Muscle of back (tissue), 11 donors: ENCODE results near the gene LPCAT1. TPM values are rescaled to one million over a fixed set of nuclear protein-coding genes. Genes with fewer than 3 reads are reported as not detected.

Experiments used
- DNase-seq, 3 donors: peaks; one replicate each; pipeline versions ENCODE4 v3.0.0 to v3.0.0-alpha.2; 2013
- polyA plus RNA-seq, 10 donors: library from polyadenylated mRNA; unstranded; fragments of 120-200 nt; gene quantifications; one replicate each; pipeline ENCODE4 v1.2.1, GENCODE V29; 2013; ENCODE audit not compliant: insufficient read length in 10 of 10

LPCAT1 gene
- polyA plus RNA-seq, 10 donors: 28.8 to 50.9 (median 31.4) TPM

DNA sequence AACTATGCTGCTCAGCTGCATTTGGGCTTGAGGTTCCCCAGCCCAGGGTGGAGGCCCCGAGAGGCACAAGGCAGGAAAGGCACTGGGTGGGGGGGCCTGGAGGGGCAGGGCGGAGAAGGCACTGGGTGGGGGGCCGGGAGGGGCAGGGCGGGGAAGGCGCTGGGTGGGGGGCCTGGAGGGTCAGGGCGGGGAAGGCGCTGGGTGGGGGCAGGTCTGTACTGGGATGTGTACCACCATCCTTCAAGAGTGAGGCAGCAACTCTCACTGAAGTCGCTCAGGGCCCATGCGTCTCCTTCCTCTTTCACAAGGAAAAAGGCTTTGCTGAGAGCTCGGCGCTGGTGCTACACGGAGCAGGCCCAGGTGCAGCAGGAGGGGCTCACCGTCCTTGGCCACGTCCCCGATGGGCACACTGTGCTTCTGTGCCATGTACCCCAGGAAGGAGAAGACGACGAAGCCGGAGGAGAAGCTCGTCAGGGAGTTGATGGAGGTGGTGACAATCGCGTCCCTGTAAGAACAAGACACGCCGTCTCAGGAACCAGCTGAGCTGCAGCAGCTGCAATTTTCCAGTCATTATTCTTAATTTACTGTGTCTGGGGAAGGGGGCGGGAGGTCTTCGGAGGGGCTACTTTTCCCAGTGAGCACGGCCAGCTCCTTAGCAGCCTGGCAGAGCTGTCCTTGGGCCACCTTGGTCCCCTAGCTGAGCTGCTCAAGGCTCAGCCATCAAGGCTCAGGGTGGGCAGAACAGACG, 109.3 kb downstream of the LPCAT1 start:
- DNase-seq: no peak

DNA sequence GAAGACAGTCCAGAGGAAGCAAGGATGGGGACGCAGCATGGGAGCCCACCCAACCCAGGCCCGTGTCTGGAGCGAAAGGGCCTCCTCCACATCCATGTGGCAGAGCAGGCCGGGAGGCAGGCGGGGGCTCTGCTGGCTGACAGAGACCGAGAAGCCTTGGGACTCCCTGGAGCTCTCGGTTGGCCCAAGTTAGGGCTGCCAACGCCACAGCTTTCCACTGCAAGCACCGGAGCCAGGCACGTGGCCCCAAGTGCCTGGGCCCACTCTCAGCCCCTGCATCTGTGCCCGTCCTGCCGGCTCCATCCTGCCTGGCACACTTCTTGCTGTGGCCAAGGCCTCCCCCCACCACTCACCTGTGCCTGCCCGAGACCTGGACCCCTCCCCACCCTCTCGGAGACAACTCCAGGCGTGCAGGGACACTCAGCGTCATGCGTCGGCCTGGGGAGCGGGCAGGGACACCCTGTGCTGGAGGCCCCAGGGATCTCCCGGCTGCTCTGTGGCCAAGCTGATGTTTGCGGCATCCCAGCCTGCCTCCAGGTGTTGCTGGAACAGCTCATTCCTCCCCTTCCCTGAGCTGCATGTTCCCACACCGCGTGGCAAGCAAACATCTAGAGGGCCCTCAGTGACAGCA, 110.0 kb downstream of the LPCAT1 start:
- no peak for DNase-seq

DNA sequence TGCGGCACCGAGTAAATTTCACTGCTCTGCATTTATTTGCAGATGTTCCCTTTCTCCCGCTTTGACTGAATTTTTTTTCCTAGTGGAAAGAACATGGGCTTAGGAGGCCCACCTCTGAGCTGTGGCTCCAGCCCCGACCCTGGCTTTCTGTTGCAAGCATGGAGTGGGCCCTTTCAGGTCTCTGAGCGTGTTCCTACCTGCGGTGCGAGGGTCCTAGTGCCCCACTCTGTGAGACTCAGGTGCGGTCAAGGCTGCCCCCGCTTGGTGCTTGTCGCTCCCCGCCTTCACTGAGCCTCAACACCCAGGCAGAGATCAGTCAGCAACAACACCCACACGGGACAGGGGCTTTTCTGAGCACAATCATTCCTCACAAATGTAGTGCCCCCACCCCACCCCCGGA, 110.5 kb downstream of the LPCAT1 start:
- no peak for DNase-seq

DNA sequence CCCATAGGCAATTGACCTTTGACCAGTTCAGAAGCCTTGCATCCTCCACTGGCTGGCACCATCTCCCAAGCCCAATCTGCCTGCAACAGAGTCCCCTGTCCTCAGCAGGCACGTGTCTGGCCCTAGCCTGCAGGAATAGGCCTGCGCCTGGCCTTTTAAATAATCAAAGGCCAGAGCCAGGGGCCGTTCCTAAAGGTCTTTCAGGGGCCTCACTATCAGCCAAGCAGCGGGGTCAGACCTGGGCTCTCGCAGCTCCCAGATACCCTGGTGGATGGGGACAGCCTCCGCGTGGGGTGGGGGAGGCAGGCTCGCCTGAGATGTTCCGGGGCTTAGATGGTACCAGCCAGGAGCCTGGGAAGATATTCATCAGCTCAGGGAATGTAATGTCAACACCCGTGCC, 111.1 kb downstream of the LPCAT1 start:
- DNase-seq: no peak

GRCh38 chr5:1412163-1412562, 111.6 kb downstream of the LPCAT1 start:
- no peak for DNase-seq

Other genes with a start within 250 kb of the LPCAT1 start
- gene TERT, start 228.9 kb downstream of the LPCAT1 start, polyA plus RNA-seq: under 1 TPM in 1 of 10 donors, not detected in 9; 0.08 TPM
- 10 to 100 TPM; 48.2 to 73.3 (median 56.0) TPM for gene CLPTM1L, start 178.9 kb downstream of the LPCAT1 start, polyA plus RNA-seq
- gene SLC6A3, start 78.5 kb downstream of the LPCAT1 start, polyA plus RNA-seq: under 1 TPM in 2 of 10 donors, not detected in 8; 0.05 TPM